Pancreas (tissue), 10 donors: ENCODE results near the gene ZNF280D. TPM values are rescaled to one million over a fixed set of nuclear protein-coding genes. Genes with fewer than 3 reads are reported as not detected.

Source experiments
- ATAC-seq, 4 donors: fragments of 200-7000 bp; cut with Tn5 transposase; one replicate each; pipeline versions ENCODE4 v1.8.0 to v1.9.1; 2020; ENCODE audit warnings: mild to moderate bottlenecking in 4 of 4, moderate library complexity in 4 of 4
- DNase-seq, 6 donors: peaks; one replicate each; pipeline ENCODE4 v3.0.0-alpha.2; 2020
- FAIRE-seq: peaks from 2 replicates; lab custom pipeline; 2012; peaks lifted over from hg19 to GRCh38; lab: Jason Lieb, UNC
- H3K27ac ChIP-seq, 4 donors: fragments of 200-600 bp; sonication (generic); 1 replicate in 3 of 4; 2 replicates in 1 of 4; pipeline versions ENCODE4 v1.5.0 to v1.8.0; 2020
- H3K27me3 ChIP-seq, 4 donors: fragments of 200-600 bp; one replicate each; pipeline ENCODE4 v1.8.0; 2021
- H3K36me3 ChIP-seq, 3 donors: fragments of 200-600 bp; sonication (generic) in 1 of 3; one replicate each; pipeline versions ENCODE4 v1.5.0 to v1.8.0; 2020 to 2021
- H3K4me1 ChIP-seq, 3 donors: fragments of 200-600 bp; one replicate each; pipeline ENCODE4 v1.8.0; 2021
- H3K4me3 ChIP-seq, 4 donors: fragments of 200-600 bp; sonication (generic) in 2 of 4; one replicate each; pipeline versions ENCODE4 v1.5.0 to v1.8.0; 2020 to 2021
- H3K9me3 ChIP-seq, 4 donors: fragments of 200-600 bp; one replicate each; pipeline ENCODE4 v1.8.0; 2021
- WGBS, 2 donors: extraction: QIAGEN DNeasy Blood & Tissue Kit; methylation state at CpG; one replicate each; pipeline ENCODE4 v1.1.7; 2013; 5-methylcytosine and 5-hydroxymethylcytosine counted together
- intact Hi-C, 3 donors: fragments of 100-400 bp; cut with DNase I; formaldehyde crosslinking; loops; one replicate each; pipeline versions ENCODE4 v1.11.1 to v1.14.2; 2022
- polyA plus RNA-seq, 2 donors: library from polyadenylated mRNA; stranded (reverse); fragments of 200-250 nt; gene quantifications; one replicate each; pipeline ENCODE4 v1.2.3, GENCODE V29; 2013
- total RNA-seq, 6 donors: library from RNA; stranded (reverse); fragmentation: NEBNext Ultra II Directional in 4 of 6; extraction: Animal tissue kit (Norgen Biotek cat#: 25700) in 4 of 6; gene quantifications; one replicate each; pipeline versions ENCODE4 v1.2.1 to v1.2.4, GENCODE V29; 2021 to 2023
- TF ChIP-seq, protein P1 (sequence below), 4 donors: fragments of 200-600 bp; sonication (generic) in 3 of 4; IDR thresholded peaks; one replicate each; pipeline versions ENCODE4 v1.5.0 to v1.8.0; 2021; ENCODE audit warnings: antibody characterized with exemption in 4 of 4
- donor health status: healthy with polysubstance abuse.
- donor health status: DM: no; HTN: no; CAD: no; lungs with moderate emphysema.
- donor health status: DM: no; HTN: no; CAD: no.
- donor health status: control.
- donor health status: control.
- donor health status: Bipolar disorder and iron deficiency.
- donor health status: DM: yes; HTN: yes; CAD: no.
- donor health status: DM: no; HTN: no; CAD: no.
- donor health status: DM: no; HTN: no; CAD: no.
- donor health status: DM: yes; HTN: yes; CAD: no.

The ZNF280D gene
- total and polyA plus RNA-seq, 8 donors, result 13.9 to 31.6 (median 23.1) TPM

DNA sequence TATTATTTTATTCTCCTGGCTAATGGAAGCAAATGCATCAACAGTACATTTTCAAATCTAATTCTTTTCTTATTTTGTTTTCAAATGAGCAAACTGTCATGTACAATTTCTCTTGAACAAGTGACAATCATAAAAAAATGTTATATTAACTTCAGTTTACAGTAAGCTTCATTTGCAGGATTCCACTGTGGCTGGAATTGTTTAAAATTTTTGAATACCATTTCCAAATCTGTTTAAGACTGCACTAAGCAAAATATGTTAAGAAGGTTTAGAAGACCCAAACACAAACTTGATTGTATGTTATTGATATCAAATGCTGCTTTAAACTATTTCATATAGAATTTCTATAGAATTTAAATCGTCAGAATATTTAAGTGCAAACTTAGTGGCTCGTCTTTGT lies 92.8 kb downstream of the ZNF280D start:
- H3K4me3 ChIP-seq, result no peak overlapping the region
- H3K27me3 ChIP-seq, result no peaks in the 10 kb centered on the region
- H3K27ac ChIP-seq, result no peak overlapping the region
- FAIRE-seq (no peak), DNase-seq (no peak), ATAC-seq (no peak)
- no peaks in the 10 kb centered on the region for H3K9me3 ChIP-seq
- no peaks in the 10 kb centered on the region for H3K4me1 ChIP-seq
- intact Hi-C loops, result no loop called here
- WGBS, 2 donors, result 95 to 100% methylated on average over 2 of the region's 2 CpGs
- TF ChIP-seq, protein P1, sequence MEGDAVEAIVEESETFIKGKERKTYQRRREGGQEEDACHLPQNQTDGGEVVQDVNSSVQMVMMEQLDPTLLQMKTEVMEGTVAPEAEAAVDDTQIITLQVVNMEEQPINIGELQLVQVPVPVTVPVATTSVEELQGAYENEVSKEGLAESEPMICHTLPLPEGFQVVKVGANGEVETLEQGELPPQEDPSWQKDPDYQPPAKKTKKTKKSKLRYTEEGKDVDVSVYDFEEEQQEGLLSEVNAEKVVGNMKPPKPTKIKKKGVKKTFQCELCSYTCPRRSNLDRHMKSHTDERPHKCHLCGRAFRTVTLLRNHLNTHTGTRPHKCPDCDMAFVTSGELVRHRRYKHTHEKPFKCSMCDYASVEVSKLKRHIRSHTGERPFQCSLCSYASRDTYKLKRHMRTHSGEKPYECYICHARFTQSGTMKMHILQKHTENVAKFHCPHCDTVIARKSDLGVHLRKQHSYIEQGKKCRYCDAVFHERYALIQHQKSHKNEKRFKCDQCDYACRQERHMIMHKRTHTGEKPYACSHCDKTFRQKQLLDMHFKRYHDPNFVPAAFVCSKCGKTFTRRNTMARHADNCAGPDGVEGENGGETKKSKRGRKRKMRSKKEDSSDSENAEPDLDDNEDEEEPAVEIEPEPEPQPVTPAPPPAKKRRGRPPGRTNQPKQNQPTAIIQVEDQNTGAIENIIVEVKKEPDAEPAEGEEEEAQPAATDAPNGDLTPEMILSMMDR (IDR thresholded peaks at IDR 0.05), result no peak
- H3K36me3 ChIP-seq, result no peaks in the 10 kb centered on the region

DNA sequence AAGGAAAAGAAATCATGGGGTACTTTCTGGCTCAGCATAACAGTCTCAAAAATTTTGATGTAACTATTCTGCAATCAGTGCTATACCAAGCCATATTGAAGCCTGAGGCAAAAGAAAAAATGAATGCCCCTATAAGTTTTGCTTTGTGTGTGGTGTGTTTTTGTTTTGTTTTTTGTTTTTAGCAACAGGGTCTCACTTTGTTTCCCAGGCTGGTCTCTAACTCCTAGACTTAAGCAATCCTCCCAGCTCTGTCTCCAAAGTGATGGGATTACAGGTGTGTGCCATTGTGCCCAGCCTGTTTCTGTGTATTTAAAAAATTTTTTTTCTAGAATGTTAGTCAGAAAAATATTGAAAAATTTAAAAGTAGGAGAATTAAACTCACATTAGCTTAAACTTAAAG lies 93.2 kb downstream of the ZNF280D start:
- H3K27me3 ChIP-seq, result no peaks in the 10 kb centered on the region
- no peak overlapping the region for H3K4me3 ChIP-seq
- H3K36me3 ChIP-seq, result no peaks in the 10 kb centered on the region
- H3K4me1 ChIP-seq, result no peaks in the 10 kb centered on the region
- TF ChIP-seq, protein P1 (IDR thresholded peaks at IDR 0.05), result no peak
- DNase-seq (no peak), ATAC-seq (no peak), FAIRE-seq (no peak)
- intact Hi-C loops, result no loop called here
- no peak overlapping the region for H3K27ac ChIP-seq
- H3K9me3 ChIP-seq, result no peaks in the 10 kb centered on the region

DNA sequence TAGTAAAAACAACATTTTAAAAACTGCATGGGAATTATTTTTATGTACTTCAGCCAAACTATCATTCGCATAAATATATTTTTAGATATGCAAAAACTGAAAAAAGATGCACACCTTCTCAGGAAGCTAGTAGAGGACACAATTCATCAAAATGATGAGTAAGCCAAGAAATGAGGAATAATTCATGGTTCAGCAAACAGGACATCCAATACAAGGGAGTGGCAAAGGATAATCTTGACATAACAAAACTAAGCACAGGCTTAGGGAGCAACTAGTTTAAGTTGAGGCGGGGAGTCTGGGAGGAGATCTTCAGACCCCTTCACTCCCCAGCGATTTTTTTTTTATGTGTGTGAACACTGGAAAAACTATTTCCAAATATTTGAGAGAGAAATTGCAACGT lies 93.7 kb downstream of the ZNF280D start:
- no peaks in the 10 kb centered on the region for H3K9me3 ChIP-seq
- ATAC-seq, result no peak

DNA sequence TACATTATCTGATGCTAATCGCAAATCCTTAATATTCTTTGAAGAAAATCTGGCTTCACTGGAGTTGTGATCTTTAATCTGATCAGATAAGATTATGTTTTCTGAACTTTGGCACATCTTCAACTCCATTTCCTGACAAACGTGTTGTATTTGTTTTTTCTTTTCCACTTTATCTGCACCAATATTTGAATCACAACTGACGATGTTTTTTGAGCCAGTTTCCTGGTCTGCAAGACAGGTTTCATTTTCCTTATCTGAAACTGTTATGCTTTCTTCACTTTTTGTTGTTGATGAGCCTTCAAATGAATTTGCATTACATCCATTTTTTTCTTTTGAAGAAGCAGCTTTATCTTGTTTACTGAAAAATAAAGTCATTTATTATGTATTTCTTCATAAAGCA lies 101.5 kb downstream of the ZNF280D start:
- H3K27ac ChIP-seq, result no peak overlapping the region
- DNase-seq, result no peak
- peak in 3 of 4 donors; percentile 55 to 76 (median 55) for ATAC-seq
- intact Hi-C loops, result no loop called here
- no peak for FAIRE-seq
- TF ChIP-seq, protein P1 (IDR thresholded peaks at IDR 0.05), result no peak
- H3K9me3 ChIP-seq, result no peaks in the 10 kb centered on the region
- H3K4me1 ChIP-seq, result peaks cover 0 to 7% (median 5%) of the 10 kb centered on the region in 3 donors
- no peaks in the 10 kb centered on the region for H3K36me3 ChIP-seq
- no peak overlapping the region for H3K4me3 ChIP-seq
- no peaks in the 10 kb centered on the region for H3K27me3 ChIP-seq
- 33 to 35% methylated on average over 3 of the region's 3 CpGs for WGBS, 2 donors

More for the DNA sequence above, 93.7 kb downstream of the ZNF280D start:
- no peak overlapping the region for H3K27ac ChIP-seq
- FAIRE-seq, result no peak
- H3K4me1 ChIP-seq, result no peaks in the 10 kb centered on the region
- no peak for DNase-seq
- H3K36me3 ChIP-seq, result no peaks in the 10 kb centered on the region
- H3K27me3 ChIP-seq, result no peaks in the 10 kb centered on the region
- 81 to 87% methylated on average over 4 of the region's 4 CpGs for WGBS, 2 donors
- H3K4me3 ChIP-seq, result no peak overlapping the region
- TF ChIP-seq, protein P1 (IDR thresholded peaks at IDR 0.05), result no peak
- intact Hi-C loops, result no loop called here

DNA sequence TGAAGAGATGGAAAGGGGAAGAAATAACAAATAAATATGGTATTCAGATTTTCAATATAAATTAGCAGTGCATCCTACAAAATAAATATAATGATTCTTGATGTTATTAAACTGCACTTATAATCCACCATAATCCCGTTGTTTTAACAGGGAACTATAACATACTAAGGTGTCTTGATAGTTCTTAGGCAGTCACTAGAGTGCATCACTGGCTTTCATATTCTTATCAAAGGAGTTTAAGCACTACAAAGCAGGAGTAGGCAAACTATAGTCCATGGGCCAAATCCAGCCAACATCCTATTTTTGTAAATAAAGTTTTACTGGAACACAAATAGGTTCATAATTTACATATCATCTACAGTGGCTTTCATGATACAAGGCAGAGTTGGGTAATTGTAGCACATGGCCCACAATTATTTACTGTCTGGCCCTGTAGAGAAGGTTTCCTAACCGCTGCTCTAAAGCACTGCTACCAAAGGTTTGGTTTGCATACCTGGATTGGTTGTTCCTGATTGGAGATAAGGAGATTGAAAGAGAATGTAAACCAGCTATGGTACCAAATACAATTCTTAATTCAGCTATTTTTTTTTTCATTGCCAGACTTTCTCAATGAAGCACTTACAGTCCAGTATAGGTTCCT lies 104.3 kb downstream of the ZNF280D start:
- H3K9me3 ChIP-seq, result no peaks in the 10 kb centered on the region
- WGBS, 2 donors, result 94 to 96% methylated on average over 2 of the region's 2 CpGs
- H3K36me3 ChIP-seq, result no peaks in the 10 kb centered on the region
- FAIRE-seq (no peak), ATAC-seq (no peak), DNase-seq (no peak)
- peaks cover 0 to 7% (median 5%) of the 10 kb centered on the region in 3 donors for H3K4me1 ChIP-seq
- no peak overlapping the region for H3K27ac ChIP-seq
- TF ChIP-seq, protein P1 (IDR thresholded peaks at IDR 0.05), result no peak
- H3K4me3 ChIP-seq, result no peak overlapping the region
- no peaks in the 10 kb centered on the region for H3K27me3 ChIP-seq
- intact Hi-C loops, result no loop called here
